T-helper 2 cell treated with Interferon-gamma antibody and Interleukin-4, amounts not matched to agents 5 μg/mL and 100 μg/mL, for 36 hours (primary cell): Measurements from ENCODE around the gene FRG2C.
A peak's percentile ranks its signal among the peaks of the same experiment; 100 is the strongest.
"Not testable (repeated sequence)": the region's sequence is repeated elsewhere in the genome, so short reads cannot be mapped to it uniquely, and the experiment has no call there.

Experiments used
- DNase-seq: peaks from one replicate; pipeline ENCODE4 v3.0.0; 2021; ENCODE audit warnings: low spot score
- H3K27ac Mint-ChIP-seq: one replicate; pipeline ENCODE4 v1.8.0; 2021; ENCODE audit warnings: mild to moderate bottlenecking, mixed read lengths
- H3K27me3 Mint-ChIP-seq: one replicate; pipeline ENCODE4 v1.8.0; 2021; ENCODE audit warnings: low read depth, mixed read lengths
- H3K36me3 Mint-ChIP-seq: one replicate; pipeline ENCODE4 v1.8.0; 2021; ENCODE audit warnings: low read depth, mixed read lengths
- H3K4me1 Mint-ChIP-seq: one replicate; pipeline ENCODE4 v1.8.0; 2021; ENCODE audit warnings: low read depth, mixed read lengths
- H3K4me3 Mint-ChIP-seq: one replicate; pipeline ENCODE4 v1.8.0; 2022; ENCODE audit warnings: mild to moderate bottlenecking, moderate library complexity, mixed read lengths
- H3K9me3 Mint-ChIP-seq: one replicate; pipeline ENCODE4 v1.8.0; 2021; ENCODE audit warnings: mixed read lengths

FRG2C gene

DNA sequence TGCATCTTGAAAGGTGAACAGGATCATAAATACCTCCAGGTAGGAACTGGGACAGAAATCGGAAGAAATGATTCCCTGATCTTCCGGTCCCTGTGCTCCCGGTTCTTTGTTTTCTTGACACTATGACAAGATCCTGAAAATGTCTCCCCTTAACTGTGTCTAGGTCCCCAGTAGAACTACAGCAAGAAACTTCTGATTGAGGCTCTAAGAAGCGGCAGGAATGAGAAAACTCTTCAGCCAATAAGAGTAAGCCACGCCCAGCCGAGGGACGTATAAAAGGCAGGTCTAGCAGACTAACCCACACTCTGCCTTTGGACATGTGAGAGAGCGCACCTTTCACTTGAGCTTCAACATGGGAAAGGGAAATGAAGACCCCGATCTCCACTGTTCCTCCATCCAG, at the start of gene FRG2C:
Gene FRG2C, plus strand, starts transcription at position 301 of the 400 bp plus-strand sequence. Its CDS starts 52 bp downstream, at position 353.
- not testable (repeated sequence) for H3K4me1 Mint-ChIP-seq, H3K36me3 Mint-ChIP-seq, H3K27ac Mint-ChIP-seq, H3K4me3 Mint-ChIP-seq, DNase-seq
- H3K9me3 Mint-ChIP-seq: peaks cover 19% of the 10 kb centered on the region
- peaks cover 21% of the 10 kb centered on the region for H3K27me3 Mint-ChIP-seq

DNA sequence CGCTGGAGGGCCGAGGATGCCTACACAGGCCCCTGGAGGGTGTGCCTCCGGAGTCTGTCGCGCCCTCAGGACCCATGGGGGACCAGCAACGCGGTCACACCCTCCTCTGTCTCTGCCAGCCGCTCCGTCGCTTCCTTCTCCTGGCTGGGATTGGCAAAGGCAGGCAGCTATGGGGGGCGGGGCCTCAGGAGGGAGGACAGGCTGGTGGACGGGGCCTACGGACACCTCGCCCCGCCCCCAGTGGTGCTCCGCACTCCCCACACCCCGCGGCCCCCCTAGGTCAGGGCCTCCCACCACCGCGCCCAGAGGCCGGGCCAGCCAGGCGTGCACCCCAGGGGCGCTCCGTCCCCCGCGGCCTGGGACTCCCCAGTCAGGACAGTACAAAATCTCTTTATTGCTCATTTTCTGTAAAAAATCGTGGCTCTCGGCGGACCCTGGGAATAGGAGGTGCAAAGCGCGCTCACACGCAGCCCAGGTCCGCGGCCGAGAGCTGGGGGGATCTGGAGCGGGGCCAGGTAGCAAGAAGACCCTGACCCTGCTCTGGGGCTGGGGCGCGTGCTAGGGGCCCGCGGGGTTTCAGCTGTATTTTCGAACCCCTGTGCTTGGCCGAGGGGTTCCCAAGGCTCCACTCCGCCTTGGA, 45.3 kb upstream of the FRG2C start:
- peaks cover 17% of the 10 kb centered on the region for H3K27me3 Mint-ChIP-seq
- H3K36me3 Mint-ChIP-seq, H3K27ac Mint-ChIP-seq, DNase-seq, H3K4me1 Mint-ChIP-seq, H3K4me3 Mint-ChIP-seq, H3K9me3 Mint-ChIP-seq: not testable (repeated sequence)

- not testable (repeated sequence) for H3K9me3 Mint-ChIP-seq, H3K36me3 Mint-ChIP-seq, H3K4me3 Mint-ChIP-seq, H3K27ac Mint-ChIP-seq, DNase-seq, H3K4me1 Mint-ChIP-seq
- peaks cover 17% of the 10 kb centered on the region for H3K27me3 Mint-ChIP-seq
Measured at GRCh38 chr3:75619481-75620031, 44.6 kb upstream of the FRG2C start.

- H3K9me3 Mint-ChIP-seq, H3K27ac Mint-ChIP-seq, DNase-seq, H3K4me3 Mint-ChIP-seq, H3K4me1 Mint-ChIP-seq, H3K36me3 Mint-ChIP-seq: not testable (repeated sequence)
- peaks cover 17% of the 10 kb centered on the region for H3K27me3 Mint-ChIP-seq
Measured at GRCh38 chr3:75621772-75622171, 42.4 kb upstream of the FRG2C start.

DNA sequence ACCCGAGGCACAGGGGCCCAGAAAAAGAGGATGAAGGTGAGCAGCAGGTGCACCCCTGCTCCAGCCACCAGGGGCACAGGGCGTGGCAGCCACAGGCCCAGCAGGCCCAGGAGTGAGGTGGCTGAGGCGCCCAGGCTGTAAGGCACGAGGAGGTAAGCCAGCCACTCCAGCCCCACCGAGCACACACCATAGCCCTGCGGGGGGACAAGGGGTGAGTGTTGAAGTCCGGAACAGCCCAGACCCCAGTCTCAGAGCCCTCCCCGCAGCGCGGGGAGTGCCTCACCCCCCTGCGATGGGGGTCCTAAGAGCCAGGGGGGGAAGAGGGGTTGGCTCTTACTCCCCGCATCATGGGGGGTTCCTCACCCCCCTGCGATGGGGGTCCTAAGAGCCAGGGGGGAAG, 40.5 kb upstream of the FRG2C start:
- not testable (repeated sequence) for H3K9me3 Mint-ChIP-seq, H3K27ac Mint-ChIP-seq, H3K4me3 Mint-ChIP-seq, DNase-seq, H3K36me3 Mint-ChIP-seq, H3K4me1 Mint-ChIP-seq
- peaks cover 12% of the 10 kb centered on the region for H3K27me3 Mint-ChIP-seq

DNA sequence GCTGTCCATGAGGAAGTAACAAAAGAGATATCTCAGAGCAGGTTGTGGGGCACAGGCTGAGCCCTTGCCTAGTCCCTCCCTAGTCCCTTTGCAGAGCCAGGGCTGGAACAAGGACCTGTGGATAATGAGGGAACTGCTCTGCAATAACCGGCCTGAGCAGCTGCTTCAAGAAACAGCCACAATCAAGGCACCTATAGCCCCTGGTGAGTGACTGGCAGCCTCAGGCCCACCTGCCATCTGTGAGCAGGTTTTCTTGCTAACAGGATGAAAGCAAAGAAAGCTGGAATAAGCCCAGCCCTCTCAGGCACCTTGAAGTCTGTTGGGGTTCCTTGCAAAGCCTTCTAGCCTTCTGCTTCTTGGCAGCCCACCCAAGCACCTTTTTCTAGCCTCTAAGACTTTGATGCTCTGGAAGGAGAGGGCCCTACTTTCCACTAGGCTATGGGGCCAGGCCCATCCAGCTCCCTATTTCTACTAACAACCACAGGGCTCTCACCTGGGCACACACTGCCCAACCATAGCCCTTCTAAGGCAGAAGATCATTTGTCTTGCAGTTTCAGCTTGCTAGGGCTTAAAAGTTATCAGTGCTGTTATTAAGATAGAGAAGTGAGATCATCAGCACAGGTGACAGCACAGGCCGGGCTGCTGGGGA, 33.1 kb upstream of the FRG2C start:
- not testable (repeated sequence) for H3K27ac Mint-ChIP-seq, H3K36me3 Mint-ChIP-seq, H3K27me3 Mint-ChIP-seq, H3K4me3 Mint-ChIP-seq, H3K4me1 Mint-ChIP-seq, DNase-seq, H3K9me3 Mint-ChIP-seq

DNA sequence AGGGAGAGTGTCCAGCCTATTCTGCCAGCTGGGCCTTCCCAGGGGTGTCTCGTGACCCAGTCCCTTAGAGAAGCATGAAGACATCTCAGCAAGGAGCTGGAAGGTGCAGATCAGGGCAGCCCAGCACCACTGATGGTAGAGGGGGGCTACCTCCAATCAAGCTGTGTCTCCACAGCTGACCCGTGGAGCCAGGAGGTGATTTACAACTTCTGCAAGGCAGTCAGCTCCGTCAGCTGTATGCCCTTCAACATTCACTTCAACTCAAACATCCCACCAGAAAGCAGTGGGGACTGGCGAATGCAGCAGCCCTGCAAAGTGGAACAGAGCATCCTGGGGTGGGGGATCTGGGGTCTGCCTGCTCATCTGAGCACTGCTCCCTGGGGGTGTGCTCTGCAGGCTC, 32.6 kb upstream of the FRG2C start:
- Mint-ChIP-seq H3K27ac (no peak overlapping the region), H3K4me3 (no peak overlapping the region), H3K9me3 (no peaks in the 10 kb centered on the region), H3K36me3 (no peaks in the 10 kb centered on the region), H3K4me1 (no peaks in the 10 kb centered on the region), H3K27me3 (no peaks in the 10 kb centered on the region)
- DNase-seq: no peak

GRCh38 chr3:75638947-75639346, 25.2 kb upstream of the FRG2C start:
- DNase-seq: not testable (repeated sequence)

GRCh38 chr3:75641107-75641517, 23.0 kb upstream of the FRG2C start:
- Mint-ChIP-seq H3K4me3 (peak overlapping the region; percentile 89), H3K27ac (peak overlapping the region; percentile 75), H3K4me1 (peaks cover 11% of the 10 kb centered on the region)
- H3K27me3 Mint-ChIP-seq, H3K9me3 Mint-ChIP-seq, H3K36me3 Mint-ChIP-seq: not testable (repeated sequence)
- peak; percentile 57 for DNase-seq

More at GRCh38 chr3:75638947-75639346, 25.2 kb upstream of the FRG2C start:
- H3K36me3 Mint-ChIP-seq, H3K4me3 Mint-ChIP-seq, H3K27me3 Mint-ChIP-seq, H3K27ac Mint-ChIP-seq, H3K9me3 Mint-ChIP-seq: not testable (repeated sequence)
- H3K4me1 Mint-ChIP-seq: peaks cover 11% of the 10 kb centered on the region

DNA sequence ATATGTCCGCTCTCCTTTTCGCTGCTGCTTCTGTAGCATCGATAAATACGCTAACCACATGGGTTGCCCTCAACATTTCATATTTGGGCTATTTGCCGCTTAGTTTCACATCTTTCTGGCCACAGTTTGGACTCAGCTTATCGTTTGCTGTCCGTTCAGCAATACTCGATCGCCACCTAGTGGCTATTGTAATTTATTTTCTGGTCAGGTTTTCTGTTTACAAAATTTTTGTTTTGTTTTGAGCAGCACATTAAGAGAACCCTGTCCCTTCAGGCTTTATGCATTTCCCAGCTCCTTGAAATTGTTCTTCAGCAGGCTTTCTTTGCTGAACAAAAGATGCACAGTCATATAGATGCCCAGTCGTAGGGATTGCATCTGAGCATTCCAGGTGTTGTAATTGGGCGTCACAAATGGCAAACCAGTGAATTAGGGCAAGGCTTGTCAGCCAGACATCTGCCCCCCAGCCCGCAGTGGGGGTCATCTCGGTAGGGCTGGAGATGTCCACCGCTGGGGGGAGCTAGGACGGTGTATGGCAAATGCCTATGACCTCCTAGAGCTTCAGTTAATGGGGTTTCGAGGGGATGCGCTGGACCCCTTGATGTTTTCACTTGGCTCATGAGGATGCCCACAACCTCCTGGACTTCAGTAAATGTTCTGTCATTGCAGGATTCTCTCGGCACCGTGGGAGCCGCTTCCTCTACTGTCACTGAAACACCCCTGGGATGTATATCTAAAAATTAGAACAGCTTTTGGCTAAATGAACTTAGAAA, 20.9 kb upstream of the FRG2C start:
- not testable (repeated sequence) for DNase-seq, H3K36me3 Mint-ChIP-seq, H3K27me3 Mint-ChIP-seq, H3K27ac Mint-ChIP-seq, H3K9me3 Mint-ChIP-seq
- peaks cover 11% of the 10 kb centered on the region for H3K4me1 Mint-ChIP-seq
- H3K4me3 Mint-ChIP-seq: peak overlapping the region; percentile 89

DNA sequence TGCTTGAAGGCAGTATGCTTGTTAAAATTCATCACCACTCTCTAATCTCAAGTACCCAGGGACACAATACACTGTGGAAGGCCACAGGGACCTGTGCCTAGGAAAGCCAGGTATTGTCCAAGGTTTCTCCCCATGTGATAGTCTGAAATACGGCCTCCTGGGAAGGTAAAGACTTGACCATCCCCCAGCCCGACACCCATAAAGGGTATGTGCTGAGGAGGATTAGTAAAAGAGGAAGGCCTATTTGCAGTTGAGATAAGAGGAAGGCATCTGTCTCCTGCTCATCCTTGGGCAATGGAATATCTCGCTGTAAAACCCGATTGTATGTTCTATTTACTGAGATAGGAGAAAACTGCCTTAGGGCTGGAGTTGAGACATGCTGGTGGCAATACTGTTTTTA, 18.6 kb upstream of the FRG2C start:
- DNase-seq, H3K36me3 Mint-ChIP-seq, H3K9me3 Mint-ChIP-seq, H3K27me3 Mint-ChIP-seq, H3K4me3 Mint-ChIP-seq, H3K27ac Mint-ChIP-seq: not testable (repeated sequence)
- peaks cover 11% of the 10 kb centered on the region for H3K4me1 Mint-ChIP-seq

DNA sequence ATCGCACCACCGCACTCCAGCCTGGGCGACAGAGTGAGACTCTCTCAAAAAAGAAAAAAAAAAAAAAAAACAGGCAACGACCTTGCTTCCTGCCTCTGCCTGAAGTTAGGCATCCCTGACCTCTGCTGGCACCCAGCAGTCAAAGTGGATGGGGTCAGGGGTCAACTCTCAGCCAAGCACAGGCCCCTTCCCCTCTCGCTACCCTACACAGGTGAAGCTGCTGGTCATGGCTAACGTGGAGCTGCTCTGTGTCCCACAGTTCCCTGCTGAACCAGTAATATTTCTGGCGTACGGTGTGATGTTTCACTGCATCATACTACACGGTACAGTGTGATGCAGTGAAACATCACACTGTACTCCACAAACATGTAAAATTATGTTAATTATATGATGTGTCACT, 13.9 kb upstream of the FRG2C start:
- Mint-ChIP-seq H3K36me3 (no peaks in the 10 kb centered on the region), H3K27me3 (no peaks in the 10 kb centered on the region), H3K4me1 (no peaks in the 10 kb centered on the region), H3K9me3 (no peaks in the 10 kb centered on the region), H3K27ac (no peak overlapping the region), H3K4me3 (no peak overlapping the region)
- no peak for DNase-seq

DNA sequence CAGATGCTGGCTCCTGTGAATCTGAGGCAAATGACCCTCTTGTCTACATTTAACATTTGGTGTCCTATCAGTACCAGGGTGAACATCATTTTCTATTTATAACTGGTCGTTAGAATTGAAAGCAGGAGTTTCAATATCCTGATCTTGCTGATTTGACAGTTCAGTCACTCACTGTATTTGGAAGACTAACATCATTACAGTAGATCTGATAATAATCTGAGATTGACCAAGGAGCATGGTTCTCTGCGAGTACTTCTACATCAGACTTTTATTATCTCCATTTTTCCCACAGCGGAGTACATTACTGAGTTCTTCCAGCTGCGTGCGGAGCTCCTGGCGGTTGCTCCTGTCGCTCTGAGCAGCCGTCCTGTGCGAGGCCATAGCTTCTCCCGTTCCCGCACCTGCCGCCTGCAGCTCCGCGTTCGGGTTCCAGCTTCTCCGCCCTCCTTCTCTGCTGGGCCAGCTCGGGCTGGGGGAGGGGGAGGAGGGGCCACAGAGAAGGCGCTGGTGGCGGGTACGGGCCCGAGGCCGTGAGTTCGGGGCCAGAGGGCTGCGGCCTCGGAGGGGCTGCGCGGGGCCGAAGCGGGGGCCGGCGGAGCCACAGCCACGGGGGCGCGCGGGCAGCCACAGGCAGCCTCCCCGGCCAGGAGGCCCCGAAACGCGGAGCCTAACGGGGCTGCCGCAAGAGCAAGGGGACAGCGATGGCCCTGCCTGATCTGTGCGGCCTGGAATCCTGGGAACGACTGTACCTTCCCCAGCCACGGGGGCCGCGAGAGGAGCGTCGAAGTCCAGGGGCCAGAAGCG, 8.8 kb upstream of the FRG2C start:
- not testable (repeated sequence) for DNase-seq, H3K36me3 Mint-ChIP-seq, H3K4me3 Mint-ChIP-seq, H3K27ac Mint-ChIP-seq, H3K4me1 Mint-ChIP-seq, H3K9me3 Mint-ChIP-seq
- peaks cover 21% of the 10 kb centered on the region for H3K27me3 Mint-ChIP-seq
